GOT3 (cell line): Measurements from ENCODE around the gene PRPF19.
A peak's percentile ranks its signal among the peaks of the same experiment; 100 is the strongest.

Source experiments
- DNase-seq: peaks from one replicate; lab custom pipeline; 2025; ENCODE audit warnings: mixed read lengths; lab: John Stamatoyannopoulos, UW

The PRPF19 gene

DNA sequence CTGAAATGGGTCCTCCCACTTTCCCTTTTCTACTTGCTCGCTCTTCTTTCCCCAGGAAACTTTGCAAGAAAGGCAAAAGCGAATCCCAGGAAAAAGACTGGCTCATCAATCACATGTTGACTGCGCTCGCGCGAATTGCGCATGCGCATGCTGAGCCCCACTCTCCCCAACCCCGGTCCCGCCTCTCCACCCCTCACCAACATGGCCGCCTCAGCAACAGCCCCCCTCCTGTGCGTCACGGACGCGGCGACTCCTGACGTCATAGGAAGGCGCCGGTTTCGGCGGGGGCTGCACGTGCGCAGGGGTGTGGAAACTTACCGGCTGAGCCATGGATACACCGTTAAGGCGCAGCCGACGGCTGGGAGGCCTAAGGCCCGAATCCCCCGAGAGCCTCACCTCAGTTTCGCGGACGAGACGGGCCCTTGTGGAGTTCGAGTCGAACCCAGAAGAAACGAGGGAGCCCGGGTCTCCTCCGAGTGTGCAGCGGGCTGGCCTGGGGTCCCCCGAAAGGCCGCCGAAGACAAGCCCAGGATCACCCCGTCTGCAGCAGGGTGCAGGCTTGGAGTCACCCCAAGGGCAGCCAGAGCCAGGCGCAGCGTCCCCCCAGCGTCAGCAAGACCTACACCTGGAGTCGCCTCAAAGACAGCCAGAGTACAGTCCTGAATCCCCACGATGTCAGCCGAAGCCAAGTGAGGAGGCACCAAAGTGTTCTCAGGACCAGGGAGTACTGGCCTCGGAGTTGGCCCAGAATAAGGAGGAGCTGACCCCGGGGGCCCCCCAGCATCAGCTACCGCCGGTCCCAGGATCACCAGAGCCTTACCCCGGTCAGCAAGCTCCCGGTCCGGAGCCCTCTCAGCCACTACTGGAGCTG is 64.4 kb downstream of the PRPF19 start, which contains the start of gene CCDC86:
CCDC86 (plus strand) TSS at position 317 of the 871 bp plus-strand sequence; CDS start at position 329, 12 bp downstream.
- DNase-seq, result peak; percentile 84
